HG03457 (cell line): ENCODE measurements around the gene MMP10.
"Not testable (repeated sequence)": the region's sequence is repeated elsewhere in the genome, so short reads cannot be mapped to it uniquely, and the experiment has no call there.

Experiments used
- ATAC-seq: cut with Tn5 transposase; IDR thresholded peaks from one replicate; pipeline ENCODE4 v1.9.1; 2021; ENCODE audit warnings: moderate number of reproducible peaks; ENCODE audit not compliant: unreplicated experiment

The MMP10 gene

GRCh38 chr11:102783720-102784119 is 3.3 kb upstream of the MMP10 start:
- ATAC-seq, result no peak

GRCh38 chr11:102783016-102783415 is 2.6 kb upstream of the MMP10 start:
- ATAC-seq, result no peak

GRCh38 chr11:102781676-102782075 is 1.2 kb upstream of the MMP10 start:
- ATAC-seq, result no peak

- no peak for ATAC-seq
These were observed 4.0 kb downstream of the MMP10 start for GRCh38 chr11:102776454-102776853.

GRCh38 chr11:102773386-102773785 is 7.0 kb downstream of the MMP10 start:
- no peak for ATAC-seq

- ATAC-seq, result no peak
These were observed 9.1 kb downstream of the MMP10 start for GRCh38 chr11:102771351-102771750.

- no peak for ATAC-seq
These were observed 10.2 kb downstream of the MMP10 start for GRCh38 chr11:102770191-102770590.

- ATAC-seq, result no peak
These were observed 12.6 kb downstream of the MMP10 start for GRCh38 chr11:102767800-102768199.

- ATAC-seq, result no peak
These were observed 17.0 kb downstream of the MMP10 start for GRCh38 chr11:102763440-102763839.

- ATAC-seq, result no peak
These were observed 18.1 kb downstream of the MMP10 start for GRCh38 chr11:102762361-102762767.

GRCh38 chr11:102761646-102762238 is 18.7 kb downstream of the MMP10 start:
- ATAC-seq, result no peak

- no peak for ATAC-seq
These were observed 19.9 kb downstream of the MMP10 start for GRCh38 chr11:102760344-102761035.

- ATAC-seq, result no peak
These were observed 22.4 kb downstream of the MMP10 start for GRCh38 chr11:102757823-102758549.

GRCh38 chr11:102753267-102753666 is 27.2 kb downstream of the MMP10 start:
- ATAC-seq, result no peak

GRCh38 chr11:102751673-102752072 is 28.8 kb downstream of the MMP10 start:
- ATAC-seq, result no peak

- no peak for ATAC-seq
These were observed 31.2 kb downstream of the MMP10 start for GRCh38 chr11:102749101-102749722.

GRCh38 chr11:102746746-102747578 is 33.5 kb downstream of the MMP10 start:
- ATAC-seq, result not testable (repeated sequence)

- ATAC-seq, result no peak
These were observed 45.8 kb downstream of the MMP10 start for GRCh38 chr11:102734650-102735049.

- peak; percentile 87 for ATAC-seq
These were observed 47.1 kb downstream of the MMP10 start for GRCh38 chr11:102733232-102733875.

GRCh38 chr11:102730944-102731343 is 49.5 kb downstream of the MMP10 start:
- ATAC-seq, result not testable (repeated sequence)
